ENCODE measurements around the gene PAQR7.
"Not testable (repeated sequence)": the region's sequence is repeated elsewhere in the genome, so short reads cannot be mapped to it uniquely, and the experiment has no call there.

PAQR7 gene

GRCh38 chr1:25844536-25845337, 30.8 kb downstream of the PAQR7 start:
- Histone ChIP-seq H3K27ac (ENCODE audit: low read depth, low read length) (no peak overlapping the region), H3K27me3 (ENCODE audit: control insufficient read depth, insufficient read depth, low read length) (no peaks in the 10 kb centered on the region), H3K9me3 (ENCODE audit: control insufficient read depth, insufficient read depth, low read length) (no peaks in the 10 kb centered on the region), H3K4me1 (ENCODE audit: control insufficient read depth, insufficient read depth, low read length) (peaks cover 3% of the 10 kb centered on the region; the same call in 1 of the 2 replicates), H3K4me3 (ENCODE audit: low read depth, low read length) (no peak overlapping the region), H3K9ac (ENCODE audit: low read depth, low read length) (no peak overlapping the region), H3K36me3 (ENCODE audit: control insufficient read depth, insufficient read depth, low read length) (no peaks in the 10 kb centered on the region)

- no peak overlapping the region for H3K9ac ChIP-seq (ENCODE audit: low read depth, low read length)
- H3K27me3 ChIP-seq (ENCODE audit: control insufficient read depth, insufficient read depth, low read length), result no peaks in the 10 kb centered on the region
- H3K27ac ChIP-seq (ENCODE audit: low read depth, low read length), result no peak overlapping the region
- H3K36me3 ChIP-seq (ENCODE audit: control insufficient read depth, insufficient read depth, low read length), result no peaks in the 10 kb centered on the region
- no peaks in the 10 kb centered on the region for H3K9me3 ChIP-seq (ENCODE audit: control insufficient read depth, insufficient read depth, low read length)
- no peaks in the 10 kb centered on the region for H3K4me1 ChIP-seq (ENCODE audit: control insufficient read depth, insufficient read depth, low read length)
- H3K4me3 ChIP-seq (ENCODE audit: low read depth, low read length), result no peak overlapping the region
Measured at GRCh38 chr1:25843483-25843882, 32.0 kb downstream of the PAQR7 start.

- not testable (repeated sequence) for H3K9me3 ChIP-seq (ENCODE audit: control insufficient read depth, insufficient read depth, low read length); H3K27ac ChIP-seq (ENCODE audit: low read depth, low read length); H3K4me1 ChIP-seq (ENCODE audit: control insufficient read depth, insufficient read depth, low read length); H3K4me3 ChIP-seq (ENCODE audit: low read depth, low read length); H3K9ac ChIP-seq (ENCODE audit: low read depth, low read length); H3K27me3 ChIP-seq (ENCODE audit: control insufficient read depth, insufficient read depth, low read length)
- peaks cover 24% of the 10 kb centered on the region for H3K36me3 ChIP-seq (ENCODE audit: control insufficient read depth, insufficient read depth, low read length)
Measured at GRCh38 chr1:25839808-25840207, 35.7 kb downstream of the PAQR7 start.

- Histone ChIP-seq H3K4me1 (ENCODE audit: control insufficient read depth, insufficient read depth, low read length) (no peaks in the 10 kb centered on the region), H3K27me3 (ENCODE audit: control insufficient read depth, insufficient read depth, low read length) (no peaks in the 10 kb centered on the region), H3K27ac (ENCODE audit: low read depth, low read length) (no peak overlapping the region), H3K9me3 (ENCODE audit: control insufficient read depth, insufficient read depth, low read length) (no peaks in the 10 kb centered on the region), H3K9ac (ENCODE audit: low read depth, low read length) (no peak overlapping the region), H3K36me3 (ENCODE audit: control insufficient read depth, insufficient read depth, low read length) (peaks cover 46% of the 10 kb centered on the region), H3K4me3 (ENCODE audit: low read depth, low read length) (no peak overlapping the region)
Measured at GRCh38 chr1:25837262-25837875, 38.1 kb downstream of the PAQR7 start.

GRCh38 chr1:25836695-25837094, 38.8 kb downstream of the PAQR7 start:
- no peak overlapping the region for H3K27ac ChIP-seq (ENCODE audit: low read depth, low read length)
- no peaks in the 10 kb centered on the region for H3K27me3 ChIP-seq (ENCODE audit: control insufficient read depth, insufficient read depth, low read length)
- no peak overlapping the region for H3K4me3 ChIP-seq (ENCODE audit: low read depth, low read length)
- H3K36me3 ChIP-seq (ENCODE audit: control insufficient read depth, insufficient read depth, low read length), result peaks cover 53% of the 10 kb centered on the region
- H3K4me1 ChIP-seq (ENCODE audit: control insufficient read depth, insufficient read depth, low read length), result no peaks in the 10 kb centered on the region
- H3K9ac ChIP-seq (ENCODE audit: low read depth, low read length), result no peak overlapping the region
- H3K9me3 ChIP-seq (ENCODE audit: control insufficient read depth, insufficient read depth, low read length), result no peaks in the 10 kb centered on the region

- no peaks in the 10 kb centered on the region for H3K27me3 ChIP-seq (ENCODE audit: control insufficient read depth, insufficient read depth, low read length)
- H3K36me3 ChIP-seq (ENCODE audit: control insufficient read depth, insufficient read depth, low read length), result peaks cover 71% of the 10 kb centered on the region
Measured at GRCh38 chr1:25834894-25835293, 40.6 kb downstream of the PAQR7 start.

GRCh38 chr1:25833158-25833557, 42.4 kb downstream of the PAQR7 start:
- H3K4me3 ChIP-seq (ENCODE audit: low read depth, low read length), result no peak overlapping the region
- H3K9ac ChIP-seq (ENCODE audit: low read depth, low read length), result no peak overlapping the region
- no peaks in the 10 kb centered on the region for H3K27me3 ChIP-seq (ENCODE audit: control insufficient read depth, insufficient read depth, low read length)
- no peaks in the 10 kb centered on the region for H3K4me1 ChIP-seq (ENCODE audit: control insufficient read depth, insufficient read depth, low read length)
- peaks cover 88% of the 10 kb centered on the region for H3K36me3 ChIP-seq (ENCODE audit: control insufficient read depth, insufficient read depth, low read length)
- no peak overlapping the region for H3K27ac ChIP-seq (ENCODE audit: low read depth, low read length)
- H3K9me3 ChIP-seq (ENCODE audit: control insufficient read depth, insufficient read depth, low read length), result no peaks in the 10 kb centered on the region

More at GRCh38 chr1:25834894-25835293, 40.6 kb downstream of the PAQR7 start:
- no peaks in the 10 kb centered on the region for H3K9me3 ChIP-seq (ENCODE audit: control insufficient read depth, insufficient read depth, low read length)
- H3K27ac ChIP-seq (ENCODE audit: low read depth, low read length), result no peak overlapping the region
- no peak overlapping the region for H3K9ac ChIP-seq (ENCODE audit: low read depth, low read length)
- no peak overlapping the region for H3K4me3 ChIP-seq (ENCODE audit: low read depth, low read length)
- H3K4me1 ChIP-seq (ENCODE audit: control insufficient read depth, insufficient read depth, low read length), result no peaks in the 10 kb centered on the region

- Histone ChIP-seq H3K27me3 (ENCODE audit: control insufficient read depth, insufficient read depth, low read length) (no peaks in the 10 kb centered on the region), H3K27ac (ENCODE audit: low read depth, low read length) (no peak overlapping the region), H3K36me3 (ENCODE audit: control insufficient read depth, insufficient read depth, low read length) (peaks cover 94% of the 10 kb centered on the region), H3K9me3 (ENCODE audit: control insufficient read depth, insufficient read depth, low read length) (no peaks in the 10 kb centered on the region), H3K4me3 (ENCODE audit: low read depth, low read length) (no peak overlapping the region), H3K4me1 (ENCODE audit: control insufficient read depth, insufficient read depth, low read length) (no peaks in the 10 kb centered on the region), H3K9ac (ENCODE audit: low read depth, low read length) (no peak overlapping the region)
Measured at GRCh38 chr1:25832336-25833037, 43.0 kb downstream of the PAQR7 start.

GRCh38 chr1:25831569-25832196, 43.8 kb downstream of the PAQR7 start:
- H3K4me1 ChIP-seq (ENCODE audit: control insufficient read depth, insufficient read depth, low read length), result no peaks in the 10 kb centered on the region
- H3K27ac ChIP-seq (ENCODE audit: low read depth, low read length), result no peak overlapping the region
- no peaks in the 10 kb centered on the region for H3K27me3 ChIP-seq (ENCODE audit: control insufficient read depth, insufficient read depth, low read length)
- H3K9ac ChIP-seq (ENCODE audit: low read depth, low read length), result no peak overlapping the region
- H3K36me3 ChIP-seq (ENCODE audit: control insufficient read depth, insufficient read depth, low read length), result peaks cover 92% of the 10 kb centered on the region
- H3K9me3 ChIP-seq (ENCODE audit: control insufficient read depth, insufficient read depth, low read length), result no peaks in the 10 kb centered on the region
- H3K4me3 ChIP-seq (ENCODE audit: low read depth, low read length), result no peak overlapping the region

- H3K4me3 ChIP-seq (ENCODE audit: low read depth, low read length), result no peak overlapping the region
- no peak overlapping the region for H3K27ac ChIP-seq (ENCODE audit: low read depth, low read length)
- no peak overlapping the region for H3K9ac ChIP-seq (ENCODE audit: low read depth, low read length)
- H3K36me3 ChIP-seq (ENCODE audit: control insufficient read depth, insufficient read depth, low read length), result peaks cover 75% of the 10 kb centered on the region
- no peaks in the 10 kb centered on the region for H3K9me3 ChIP-seq (ENCODE audit: control insufficient read depth, insufficient read depth, low read length)
- H3K27me3 ChIP-seq (ENCODE audit: control insufficient read depth, insufficient read depth, low read length), result no peaks in the 10 kb centered on the region
- H3K4me1 ChIP-seq (ENCODE audit: control insufficient read depth, insufficient read depth, low read length), result no peaks in the 10 kb centered on the region
Measured at GRCh38 chr1:25829046-25829445, 46.5 kb downstream of the PAQR7 start.
